Measurements from ENCODE around the gene PPARG. TPM values are rescaled to one million over a fixed set of nuclear protein-coding genes. Genes with fewer than 3 reads are reported as not detected.

The PPARG gene
- total and polyA plus RNA-seq, 2 of the 13 experiments (the other 11 are each of a cell fraction or from before 2014, with no cell fraction given) = 13.9 to 58.3 TPM

DNA sequence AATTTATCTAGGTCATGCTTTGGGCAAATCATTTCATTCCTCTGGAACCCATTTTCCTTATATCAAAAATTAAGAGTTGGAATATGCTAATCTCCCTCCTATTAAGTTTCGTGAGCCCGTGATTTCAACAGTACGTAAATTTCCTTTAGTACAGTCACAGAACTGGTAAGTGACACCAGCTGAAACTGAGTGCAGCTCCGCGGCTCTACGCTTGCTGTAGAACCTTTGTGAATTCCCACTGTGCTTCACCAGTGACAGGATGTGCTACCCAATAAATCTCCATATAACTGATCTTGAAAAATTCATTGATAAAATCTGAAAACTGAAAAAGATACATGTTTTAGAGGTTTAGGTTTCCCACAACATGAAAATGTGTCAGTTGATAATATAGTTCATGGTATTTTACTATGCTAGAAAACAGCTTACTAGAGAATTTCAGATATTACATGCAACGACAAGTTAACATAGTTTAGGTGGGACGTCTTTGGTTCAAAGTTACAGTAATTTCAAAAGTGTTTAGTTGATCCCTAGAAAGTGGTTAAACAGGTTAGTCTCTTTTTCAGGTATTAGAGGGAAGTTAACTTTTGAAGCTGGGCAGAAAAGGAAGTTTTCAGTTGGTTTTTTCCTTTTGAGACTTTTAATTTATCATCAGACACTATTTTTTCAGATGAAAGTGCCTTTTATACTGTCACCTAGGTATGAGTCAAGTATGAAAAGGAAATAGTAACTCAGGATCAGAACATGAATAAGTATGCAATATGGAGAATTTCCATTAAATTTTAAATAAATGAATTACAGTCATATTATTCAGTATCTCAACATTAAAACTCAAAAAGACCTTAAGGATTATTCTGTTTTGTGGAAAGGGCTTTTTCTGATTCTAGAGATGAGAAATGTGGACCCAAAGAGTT, 57.0 kb downstream of the PPARG start (continued):
- TF ChIP-seq, protein P1, sequence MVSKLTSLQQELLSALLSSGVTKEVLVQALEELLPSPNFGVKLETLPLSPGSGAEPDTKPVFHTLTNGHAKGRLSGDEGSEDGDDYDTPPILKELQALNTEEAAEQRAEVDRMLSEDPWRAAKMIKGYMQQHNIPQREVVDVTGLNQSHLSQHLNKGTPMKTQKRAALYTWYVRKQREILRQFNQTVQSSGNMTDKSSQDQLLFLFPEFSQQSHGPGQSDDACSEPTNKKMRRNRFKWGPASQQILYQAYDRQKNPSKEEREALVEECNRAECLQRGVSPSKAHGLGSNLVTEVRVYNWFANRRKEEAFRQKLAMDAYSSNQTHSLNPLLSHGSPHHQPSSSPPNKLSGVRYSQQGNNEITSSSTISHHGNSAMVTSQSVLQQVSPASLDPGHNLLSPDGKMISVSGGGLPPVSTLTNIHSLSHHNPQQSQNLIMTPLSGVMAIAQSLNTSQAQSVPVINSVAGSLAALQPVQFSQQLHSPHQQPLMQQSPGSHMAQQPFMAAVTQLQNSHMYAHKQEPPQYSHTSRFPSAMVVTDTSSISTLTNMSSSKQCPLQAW (CRISPR knock-in tag; IDR thresholded peaks at IDR 0.05) = no peak
- TF ChIP-seq SIN3A (IDR thresholded peaks at IDR 0.05; ENCODE audit: borderline replicate concordance, low read depth, low read length) = no peak
- TF ChIP-seq, protein P2, sequence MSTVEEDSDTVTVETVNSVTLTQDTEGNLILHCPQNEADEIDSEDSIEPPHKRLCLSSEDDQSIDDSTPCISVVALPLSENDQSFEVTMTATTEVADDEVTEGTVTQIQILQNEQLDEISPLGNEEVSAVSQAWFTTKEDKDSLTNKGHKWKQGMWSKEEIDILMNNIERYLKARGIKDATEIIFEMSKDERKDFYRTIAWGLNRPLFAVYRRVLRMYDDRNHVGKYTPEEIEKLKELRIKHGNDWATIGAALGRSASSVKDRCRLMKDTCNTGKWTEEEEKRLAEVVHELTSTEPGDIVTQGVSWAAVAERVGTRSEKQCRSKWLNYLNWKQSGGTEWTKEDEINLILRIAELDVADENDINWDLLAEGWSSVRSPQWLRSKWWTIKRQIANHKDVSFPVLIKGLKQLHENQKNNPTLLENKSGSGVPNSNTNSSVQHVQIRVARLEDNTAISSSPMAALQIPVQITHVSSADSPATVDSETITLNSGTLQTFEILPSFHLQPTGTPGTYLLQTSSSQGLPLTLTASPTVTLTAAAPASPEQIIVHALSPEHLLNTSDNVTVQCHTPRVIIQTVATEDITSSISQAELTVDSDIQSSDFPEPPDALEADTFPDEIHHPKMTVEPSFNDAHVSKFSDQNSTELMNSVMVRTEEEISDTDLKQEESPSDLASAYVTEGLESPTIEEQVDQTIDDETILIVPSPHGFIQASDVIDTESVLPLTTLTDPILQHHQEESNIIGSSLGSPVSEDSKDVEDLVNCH (CRISPR knock-in tag; IDR thresholded peaks at IDR 0.05) = no peak
- TF ChIP-seq BRD4 (CRISPR knock-in tag; IDR thresholded peaks at IDR 0.05) = no peak

DNA sequence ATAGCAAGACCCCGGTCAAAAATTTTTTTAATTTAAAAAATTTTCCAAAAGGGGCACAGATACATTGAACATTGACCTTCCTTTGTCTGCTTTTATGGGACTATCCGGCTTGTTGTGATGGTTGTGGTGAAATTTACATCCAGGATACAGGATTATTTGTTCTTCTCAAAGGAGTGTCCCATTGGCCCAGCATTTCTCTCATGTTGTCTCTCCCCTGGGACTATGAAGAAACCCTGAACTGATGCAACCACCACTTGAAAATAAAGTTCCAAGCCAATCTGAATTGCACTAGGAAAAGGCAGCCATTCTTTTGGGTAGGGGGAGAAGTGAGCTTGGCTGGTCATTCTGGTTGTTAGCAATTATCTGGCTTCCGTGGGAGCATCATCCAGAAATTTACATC, 58.4 kb downstream of the PPARG start:
- Histone ChIP-seq H2AFZ (ENCODE audit: low read length) (no peak overlapping the region), H3K4me3 (replicated peaks in 1 of 3; ENCODE audit: insufficient read depth in 1 of 3, low read depth in 2 of 3, low read length in 3 of 3) (no peak overlapping the region), H3K27ac (ENCODE audit: extremely low read length, insufficient read depth, low read length) (no peak overlapping the region), H3K4me1 (ENCODE audit: insufficient read depth, low read length) (no peaks in the 10 kb centered on the region), H4K20me1 (ENCODE audit: insufficient read depth, low read length) (no peaks in the 10 kb centered on the region), H3K4me2 (ENCODE audit: low read depth, low read length) (no peak overlapping the region), H3K36me3 (replicated peaks in 1 of 2; ENCODE audit: control insufficient read depth in 1 of 2, insufficient read depth in 2 of 2, low read length in 2 of 2) (no peaks in the 10 kb centered on the region; a peak in 1 of 5 replicates), H3K79me2 (ENCODE audit: insufficient read depth, low read length) (no peaks in the 10 kb centered on the region), H3K9ac (ENCODE audit: insufficient read depth, low read depth, low read length) (no peak overlapping the region), H3K27me3 (ENCODE audit: control insufficient read depth in 1 of 2, insufficient read depth in 2 of 2, low read length in 2 of 2) (no peaks in the 10 kb centered on the region), H3K9me3 (ENCODE audit: low read length) (no peaks in the 10 kb centered on the region)
- 98% methylated on average over 3 of the region's 3 CpGs for WGBS (ENCODE audit: low lambda C conversion rate)
- ATAC-seq (no peak), FAIRE-seq (no peak), DNase-seq (ENCODE audit: low spot score) (no peak)
- ChIA-PET CTCF (ENCODE audit: low intra/inter-chr PET ratio, low total read pairs) (no interaction called here), POLR2A (no interaction called here)
- no peak for TF ChIP-seq GABPB1 (CRISPR knock-in tag; IDR thresholded peaks at IDR 0.05)
- TF ChIP-seq ZNF17 (CRISPR knock-in tag; IDR thresholded peaks at IDR 0.05) = no peak
- no peak for TF ChIP-seq MEIS1 (CRISPR knock-in tag; IDR thresholded peaks at IDR 0.05; ENCODE audit: borderline replicate concordance)
- no peak for TF ChIP-seq RAD51 (IDR thresholded peaks at IDR 0.05; ENCODE audit: borderline replicate concordance)
- intact Hi-C loops (cut with micrococcal nuclease; ENCODE audit: unreplicated experiment) = no loop called here
- no TSS peak for BruUV-seq (replicated peaks)
- in situ Hi-C loops (cut with HindIII; ENCODE audit: extremely low pct_ligation_motif_present, low pct_unique_long_range_greater_than_20kb) = no loop called here

Measured in HepG2 (cell line).